IMR-90 (cell line): ENCODE data around the gene DHCR7. TPM values are rescaled to one million over a fixed set of nuclear protein-coding genes. Genes with fewer than 3 reads are reported as not detected.

Source experiments
- ATAC-seq: fragments of 200-7000 bp; cut with Tn5 transposase; 2 replicates; pipeline ENCODE4 v1.9.1; 2020; ENCODE audit warnings: low read depth, mild to moderate bottlenecking, moderate library complexity
- BruUV-seq: library from RNA; stranded (reverse); fragments of 400-500 nt; replicated peaks from 2 replicates; lab custom pipeline; 2021; lab: Mats Ljungman, UMichigan
- CTCF ChIA-PET: fragments of 300-600 bp; formaldehyde crosslinking; extraction: SDS; loops from one replicate; lab custom pipeline; 2021; ENCODE audit warnings: antibody characterized with exemption; lab: Yijun Ruan, JAX
- POLR2A ChIA-PET: fragments of 300-600 bp; sonication (Branson Sonifier 250); formaldehyde crosslinking; loops from one replicate; lab custom pipeline; 2022; ENCODE audit warnings: antibody characterized with exemption; ENCODE audit not compliant: unreplicated experiment; lab: Charles Lee
- DNase-seq: peaks from one replicate; pipeline ENCODE4 v3.0.0; 2013
- H2AFZ ChIP-seq: replicated peaks from 2 replicates; pipeline ENCODE3; 2013; ENCODE audit warnings: low read length, mild to moderate bottlenecking; ENCODE audit not compliant: poor library complexity
- H2AK5ac ChIP-seq: 2 replicates; pipeline ENCODE4 v1.6.1; 2013; ENCODE audit warnings: low read depth, low read length, inconsistent platforms
- H2AK9ac ChIP-seq: replicated peaks from 2 replicates; pipeline ENCODE3; 2013; ENCODE audit warnings: mild to moderate bottlenecking, low read depth, low read length, moderate library complexity; ENCODE audit not compliant: poor library complexity
- H2BK120ac ChIP-seq: 2 replicates; pipeline ENCODE4 v1.6.1; 2013; ENCODE audit warnings: low read depth, low read length, inconsistent platforms
- H2BK15ac ChIP-seq: 3 replicates; pipeline ENCODE4 v1.6.1; 2013; ENCODE audit warnings: low read depth, low read length, inconsistent platforms
- H2BK20ac ChIP-seq: 2 replicates; pipeline ENCODE4 v1.6.1; 2013; ENCODE audit warnings: low read depth, mild to moderate bottlenecking, inconsistent platforms, low read length, moderate library complexity
- H2BK5ac ChIP-seq: 2 replicates; pipeline ENCODE4 v1.6.1; 2013; ENCODE audit warnings: mild to moderate bottlenecking, low read depth, low read length, inconsistent platforms; ENCODE audit not compliant: poor library complexity, severe bottlenecking
- H3K14ac ChIP-seq: replicated peaks from 2 replicates; pipeline ENCODE4 v1.6.1; 2013; ENCODE audit warnings: low read depth, low read length, inconsistent platforms
- H3K18ac ChIP-seq: 2 replicates; pipeline ENCODE4 v1.6.1; 2013; ENCODE audit warnings: low read depth, low read length, control low read depth
- H3K23ac ChIP-seq: 2 replicates; pipeline ENCODE4 v1.6.1; 2013; ENCODE audit warnings: low read depth, low read length, inconsistent platforms
- H3K27ac ChIP-seq: 2 replicates; pipeline ENCODE4 v1.5.1; 2013; ENCODE audit warnings: mild to moderate bottlenecking, control low read depth, low read length; ENCODE audit not compliant: insufficient read depth
- H3K27me3 ChIP-seq: 2 replicates; pipeline ENCODE4 v1.6.1; 2013; ENCODE audit warnings: low read length; ENCODE audit not compliant: control insufficient read depth, insufficient read depth
- H3K36me3 ChIP-seq: 2 replicates; pipeline ENCODE4 v1.6.1; 2013; ENCODE audit warnings: low read length, mixed read lengths; ENCODE audit not compliant: control insufficient read depth, insufficient read depth
- H3K4ac ChIP-seq: 2 replicates; pipeline ENCODE4 v1.6.1; 2013; ENCODE audit warnings: low read depth, low read length, inconsistent platforms
- H3K4me1 ChIP-seq: 2 replicates; pipeline ENCODE4 v1.6.1; 2013; ENCODE audit warnings: low read length, mixed read lengths; ENCODE audit not compliant: control insufficient read depth, insufficient read depth
- H3K4me2 ChIP-seq: 2 replicates; pipeline ENCODE4 v1.6.1; 2013; ENCODE audit warnings: low read depth, mild to moderate bottlenecking, control low read depth, low read length, moderate library complexity
- H3K4me3 ChIP-seq: 2 replicates; pipeline ENCODE4 v1.5.1; 2013; ENCODE audit warnings: low read depth, mild to moderate bottlenecking, control low read depth, low read length, moderate library complexity; ENCODE audit not compliant: insufficient read depth
- H3K56ac ChIP-seq: 2 replicates; pipeline ENCODE4 v1.6.1; 2013; ENCODE audit warnings: low read length, inconsistent platforms; ENCODE audit not compliant: insufficient read depth; ENCODE audit errors: extremely low read depth
- H3K79me1 ChIP-seq, 2 experiments: 2 replicates each; pipeline ENCODE4 v1.6.1; 2013; ENCODE audit warnings: low read length in 2 of 2, inconsistent platforms in 1 of 2, low read depth in 1 of 2
- H3K9ac ChIP-seq: 2 replicates; pipeline ENCODE4 v1.6.1; 2013; ENCODE audit warnings: low read depth, low read length, control low read depth
- H3K9me1 ChIP-seq: 2 replicates; pipeline ENCODE4 v1.6.1; 2013; ENCODE audit warnings: low read length, inconsistent platforms; ENCODE audit not compliant: insufficient read depth
- H3K9me3 ChIP-seq: 2 replicates; pipeline ENCODE4 v1.6.1; 2013; ENCODE audit warnings: low read length; ENCODE audit not compliant: control insufficient read depth, insufficient read depth
- H4K20me1 ChIP-seq: 2 replicates; pipeline ENCODE4 v1.6.1; 2013; ENCODE audit warnings: low read length, inconsistent platforms; ENCODE audit not compliant: insufficient read depth
- H4K5ac ChIP-seq: 2 replicates; pipeline ENCODE4 v1.6.1; 2013; ENCODE audit warnings: mild to moderate bottlenecking, low read depth, low read length, control low read depth
- H4K8ac ChIP-seq, 2 experiments: 2 replicates each; pipeline ENCODE4 v1.6.1; 2013; ENCODE audit warnings: low read depth in 2 of 2, low read length in 2 of 2, control low read depth in 1 of 2, inconsistent platforms in 1 of 2
- H4K91ac ChIP-seq: 2 replicates; pipeline ENCODE4 v1.6.1; 2013; ENCODE audit warnings: low read depth, low read length, inconsistent platforms; ENCODE audit not compliant: insufficient read depth
- WGBS, 2 experiments: methylation state at CpG; one replicate each; pipeline versions ENCODE4 v1.1.5 to v1.1.7; 2013; ENCODE audit warnings: missing lambda C conversion rate in 2 of 2; ENCODE audit not compliant: insufficient read length in 1 of 2; ENCODE audit errors: extremely low coverage in 2 of 2; 5-methylcytosine and 5-hydroxymethylcytosine counted together
- dilution Hi-C: fragments of 300-500 bp; cut with HindIII; formaldehyde crosslinking; loops from one replicate; pipeline ENCODE4 v1.14.3; 2018; ENCODE audit warnings: low sequenced_read_pairs; ENCODE audit not compliant: unreplicated experiment
- in situ Hi-C: fragments of 300-500 bp; cut with MboI; formaldehyde crosslinking; loops from 3 replicates; pipeline ENCODE4 v1.14.3; 2019; ENCODE audit warnings: low sequenced_read_pairs, inconsistent platforms, mixed read lengths
- intact Hi-C: fragments of 100-400 bp; cut with micrococcal nuclease; formaldehyde crosslinking; loops from 2 replicates; pipeline ENCODE4 v1.10.0; 2022
- polyA plus RNA-seq, 3 experiments: library from polyadenylated mRNA; depleted of rRNA; stranded (reverse); fragments of >200 nt; gene quantifications; 2 replicates each; pipeline ENCODE4 v1.2.3, GENCODE V29; 2012; ENCODE audit warnings: low replicate concordance in 1 of 3
- total RNA-seq: library from RNA; depleted of rRNA; stranded (reverse); fragments of >200 nt; gene quantifications from 2 replicates; pipeline ENCODE4 v1.2.3, GENCODE V29; 2012
- TF ChIP-seq, protein P1 (sequence below): fragments of 150-350 bp; IDR thresholded peaks from 2 replicates; pipeline ENCODE4 v1.6.1; 2017; ENCODE audit warnings: mild to moderate bottlenecking, antibody characterized with exemption, low read length, low read depth

DHCR7 gene
- total and polyA plus RNA-seq, 2 of the 4 experiments (the other 2 are of a cell fraction): 22.0 to 43.3 TPM

DNA sequence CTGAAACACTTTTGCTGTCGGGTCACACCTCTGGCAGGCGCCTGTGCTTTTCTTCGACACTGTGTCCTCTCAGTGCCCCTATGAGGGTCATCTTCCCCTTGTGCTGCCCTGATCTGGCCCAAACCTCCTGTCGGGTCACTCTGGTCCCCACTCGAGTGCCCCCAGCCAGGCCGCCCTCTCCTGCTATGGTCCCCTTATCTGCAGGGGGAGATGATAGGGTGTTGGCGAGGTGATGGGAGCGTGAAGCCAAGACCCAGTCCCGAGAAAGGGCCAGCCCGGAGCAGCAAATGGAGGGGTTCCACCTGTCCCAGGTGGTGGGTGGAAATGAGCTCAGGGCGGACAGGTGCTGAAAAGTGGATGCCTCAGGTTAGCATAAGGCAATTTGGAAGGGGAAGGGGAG is 14.5 kb upstream of the DHCR7 start:
- intact Hi-C loops (no loop called here), dilution Hi-C loops (no loop called here), in situ Hi-C loops (no loop called here)
- Histone ChIP-seq H3K4me2 (no peak overlapping the region), H4K91ac (no peak overlapping the region), H4K8ac (no peak overlapping the region), H3K27ac (no peak overlapping the region), H3K9ac (no peak overlapping the region), H2AFZ (no peak overlapping the region), H3K27me3 (no peaks in the 10 kb centered on the region), H2BK5ac (no peak overlapping the region), H3K4me1 (no peaks in the 10 kb centered on the region), H3K14ac (no peak overlapping the region), H3K4ac (no peak overlapping the region), H3K4me3 (no peak overlapping the region), H4K20me1 (no peaks in the 10 kb centered on the region), H2AK9ac (no peak overlapping the region), H3K9me1 (no peaks in the 10 kb centered on the region), H3K56ac (no peak overlapping the region), H2BK20ac (no peak overlapping the region), H3K79me1 (peaks cover 4 to 5% of the 10 kb centered on the region in 2 experiments; a peak in 2 of 4 replicates), H2AK5ac (no peak overlapping the region), H3K18ac (no peak overlapping the region), H3K23ac (no peak overlapping the region), H3K9me3 (no peaks in the 10 kb centered on the region), H3K36me3 (peaks cover 54% of the 10 kb centered on the region), H2BK15ac (no peak overlapping the region), H2BK120ac (no peak overlapping the region), H4K5ac (no peak overlapping the region)
- no peak for ATAC-seq
- TF ChIP-seq, protein P1, sequence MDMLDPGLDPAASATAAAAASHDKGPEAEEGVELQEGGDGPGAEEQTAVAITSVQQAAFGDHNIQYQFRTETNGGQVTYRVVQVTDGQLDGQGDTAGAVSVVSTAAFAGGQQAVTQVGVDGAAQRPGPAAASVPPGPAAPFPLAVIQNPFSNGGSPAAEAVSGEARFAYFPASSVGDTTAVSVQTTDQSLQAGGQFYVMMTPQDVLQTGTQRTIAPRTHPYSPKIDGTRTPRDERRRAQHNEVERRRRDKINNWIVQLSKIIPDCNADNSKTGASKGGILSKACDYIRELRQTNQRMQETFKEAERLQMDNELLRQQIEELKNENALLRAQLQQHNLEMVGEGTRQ: no peak
- ChIA-PET POLR2A (no interaction called here), CTCF (no interaction called here)
- 90% methylated on average over 2 of the region's 11 CpGs; no CpG with 5 or more reads in 1 of the 2 experiments for WGBS, 2 experiments
- BruUV-seq: no TSS peak
- no peak for DNase-seq
